NCI-H526 (cell line): ENCODE data around the gene ANTKMT.
A peak's percentile ranks its signal among the peaks of the same experiment; 100 is the strongest.
"Not testable (repeated sequence)": the region's sequence is repeated elsewhere in the genome, so short reads cannot be mapped to it uniquely, and the experiment has no call there.

ENCODE experiments used
- DNase-seq, 2 experiments: peaks; one replicate each; lab custom pipeline; 2025; lab: John Stamatoyannopoulos, UW

Gene ANTKMT

DNA sequence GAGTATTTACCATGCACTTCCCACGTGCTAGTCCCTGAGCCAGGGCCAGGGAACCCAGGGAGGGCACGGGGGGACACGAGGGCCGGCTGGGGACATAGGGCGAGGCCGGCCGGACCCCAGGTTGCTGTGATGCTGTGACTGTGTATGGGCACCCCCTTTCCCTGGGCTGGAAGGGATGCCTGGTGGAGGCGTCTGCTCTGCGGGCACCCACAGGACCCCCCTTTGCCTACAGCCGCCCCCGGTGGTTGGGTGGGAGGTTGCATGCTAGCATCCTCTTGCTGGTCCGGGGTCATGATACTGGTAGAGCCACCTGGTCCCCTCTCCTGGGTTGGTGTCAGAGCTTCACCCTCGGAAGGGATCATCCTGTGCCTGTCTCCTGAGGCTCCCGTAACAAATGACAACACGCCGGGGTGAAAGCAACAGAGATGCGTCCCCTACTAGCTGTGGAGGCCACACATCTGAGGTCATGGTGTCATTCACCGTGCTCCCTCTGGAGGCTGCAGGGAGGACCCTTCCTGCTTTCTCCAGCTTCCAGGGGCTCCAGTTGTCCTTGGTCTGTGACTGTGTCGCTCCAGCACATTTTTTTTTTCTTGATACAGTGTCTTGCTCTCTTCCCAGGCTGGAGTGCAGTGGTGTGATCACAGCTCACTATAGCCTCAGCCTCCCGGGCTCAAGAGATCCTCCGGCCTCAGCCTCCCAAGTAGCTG is 23.0 kb downstream of the ANTKMT start:
- no peak for DNase-seq

- peak in 1 of 2 experiments; percentile 63 for DNase-seq
These were observed 24.8 kb downstream of the ANTKMT start for GRCh38 chr16:745739-746138.

DNA sequence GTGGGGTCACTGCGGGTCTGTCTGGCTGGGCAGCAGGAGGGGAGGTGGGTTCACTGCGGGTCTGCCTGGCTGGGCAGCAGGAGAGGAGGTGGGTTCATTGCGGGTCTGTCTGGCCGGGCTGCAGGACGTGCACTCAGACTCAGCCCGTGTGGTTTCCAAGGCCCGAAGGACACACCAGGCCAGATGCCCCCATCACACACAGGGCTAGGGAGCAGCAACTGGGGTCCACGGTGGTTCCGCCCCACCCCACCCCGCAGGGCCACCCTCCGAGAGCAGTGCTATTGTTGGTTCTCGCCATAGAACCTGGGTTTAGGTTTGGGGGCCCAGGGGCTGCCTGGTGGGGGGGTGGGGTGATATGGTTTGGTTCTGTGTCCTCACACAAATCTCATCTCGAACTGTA is 25.7 kb downstream of the ANTKMT start:
- no peak for DNase-seq

DNA sequence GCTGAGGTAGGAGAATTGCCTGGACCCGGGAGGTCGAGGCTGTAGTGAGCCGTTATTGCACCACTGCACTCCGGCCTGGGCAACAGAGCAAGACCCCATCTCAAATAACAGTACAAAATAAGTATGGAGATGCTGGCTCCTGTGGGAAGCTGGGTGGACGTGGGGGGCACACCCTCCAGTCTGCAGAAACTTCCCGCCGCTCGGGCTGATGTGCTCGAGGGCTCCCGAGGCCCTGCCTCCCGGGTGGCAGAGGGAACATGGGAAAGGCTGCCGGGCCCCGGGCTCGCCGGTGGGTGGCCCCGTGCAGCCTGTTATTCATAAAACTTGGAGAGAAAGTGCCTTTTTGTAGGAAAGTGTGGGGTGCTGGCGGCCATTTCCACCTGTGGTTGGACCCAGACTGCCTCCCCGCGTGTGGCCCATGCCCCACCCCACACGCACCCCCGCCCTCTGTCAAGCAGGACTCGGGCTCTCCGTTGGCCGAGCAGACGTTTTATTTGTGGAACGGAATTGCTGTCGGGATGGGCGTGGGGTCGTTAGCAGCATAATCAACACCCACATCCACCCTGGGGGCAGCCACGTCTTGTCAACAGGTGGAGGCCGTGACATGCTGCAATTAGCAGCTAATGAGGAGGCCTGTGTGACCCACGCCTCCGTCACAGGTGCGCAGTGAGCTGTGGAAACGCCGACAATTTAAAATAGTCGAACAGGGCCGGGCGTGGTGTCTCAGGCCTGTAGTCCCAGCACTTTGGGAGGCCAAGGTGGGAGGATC is 27.2 kb downstream of the ANTKMT start:
- no peak for DNase-seq

DNA sequence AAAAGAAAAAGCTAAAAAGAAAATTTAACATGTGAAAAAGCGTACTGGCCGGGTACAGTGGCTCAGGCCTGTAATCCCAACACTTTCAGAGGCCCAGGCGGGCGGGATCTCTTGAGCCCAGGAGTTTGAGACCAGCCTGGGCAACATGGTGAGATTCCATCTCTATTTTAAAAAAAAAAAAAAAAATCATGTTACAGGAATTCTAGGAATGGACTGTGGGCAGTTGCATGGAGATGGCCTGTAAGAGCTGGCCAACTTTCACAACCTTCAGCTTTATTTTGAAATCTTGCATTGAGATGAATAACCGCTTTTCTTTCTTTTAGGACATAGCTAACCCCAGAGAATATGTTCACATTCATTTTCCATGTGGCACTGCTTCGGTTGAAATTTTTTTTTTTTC is 28.1 kb downstream of the ANTKMT start:
- DNase-seq, result no peak

DNA sequence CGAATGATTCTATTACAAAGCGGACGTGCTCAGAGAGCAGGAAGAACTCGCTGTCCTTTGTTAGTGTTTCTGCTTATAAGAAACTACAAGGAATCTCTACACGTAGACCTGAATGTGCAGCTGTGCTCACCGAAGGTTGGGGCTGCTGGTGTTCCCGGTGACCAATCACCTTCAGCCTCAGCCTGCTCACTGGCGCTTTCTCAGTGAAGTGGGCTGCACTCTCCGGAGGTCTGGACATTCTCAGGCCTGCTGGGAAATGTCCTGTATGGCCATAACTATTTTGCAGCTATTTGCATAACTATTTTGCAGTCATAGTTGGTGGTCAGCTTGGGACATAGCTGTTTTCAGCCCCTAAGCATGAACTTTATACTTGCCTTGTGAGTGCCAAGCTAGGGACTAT is 29.5 kb downstream of the ANTKMT start:
- DNase-seq, result no peak

DNA sequence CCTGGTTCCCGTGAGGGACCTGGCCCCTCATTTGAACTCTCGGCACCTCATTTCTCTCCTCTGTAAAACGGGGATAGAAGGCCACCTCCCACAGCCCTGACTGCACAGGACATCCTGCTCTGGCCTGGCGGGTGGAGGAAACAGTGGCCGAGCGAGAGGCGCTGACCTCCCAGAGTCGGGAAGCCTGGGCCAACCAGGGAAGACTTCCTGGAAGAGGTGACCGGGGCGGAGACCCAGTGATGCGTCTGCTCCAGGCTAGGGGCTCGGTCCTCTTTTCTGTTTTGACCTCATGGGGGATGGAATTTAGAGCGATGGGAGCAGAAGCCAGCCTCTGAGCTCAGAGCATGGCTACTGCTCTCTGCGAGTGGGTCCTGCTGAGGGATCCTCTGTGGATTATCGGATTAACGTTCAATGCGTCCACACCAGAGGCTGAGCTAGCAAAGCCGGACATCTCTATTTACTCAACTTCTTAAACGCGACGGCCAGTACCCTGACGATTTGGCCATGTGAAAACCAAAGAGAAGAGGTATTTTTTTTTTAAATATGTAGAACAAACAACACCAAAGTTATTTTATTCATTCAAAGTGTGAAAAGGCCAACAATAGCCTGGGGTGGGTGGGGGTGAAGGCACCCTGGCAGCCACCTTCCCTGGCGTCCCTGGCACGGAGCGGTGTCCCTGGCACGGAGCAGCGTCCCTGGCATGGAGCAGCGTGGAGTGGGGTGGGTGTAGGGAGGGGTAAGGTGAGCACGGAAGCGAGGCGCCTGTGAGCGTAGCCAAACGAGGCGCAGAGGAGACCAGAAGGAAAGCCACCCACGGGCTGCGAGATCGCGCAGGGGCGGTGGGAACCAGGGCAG is 30.4 kb downstream of the ANTKMT start:
- no peak for DNase-seq

GRCh38 chr16:752007-752312 is 31.0 kb downstream of the ANTKMT start:
- peak in 1 of 2 experiments; percentile 45 for DNase-seq

DNA sequence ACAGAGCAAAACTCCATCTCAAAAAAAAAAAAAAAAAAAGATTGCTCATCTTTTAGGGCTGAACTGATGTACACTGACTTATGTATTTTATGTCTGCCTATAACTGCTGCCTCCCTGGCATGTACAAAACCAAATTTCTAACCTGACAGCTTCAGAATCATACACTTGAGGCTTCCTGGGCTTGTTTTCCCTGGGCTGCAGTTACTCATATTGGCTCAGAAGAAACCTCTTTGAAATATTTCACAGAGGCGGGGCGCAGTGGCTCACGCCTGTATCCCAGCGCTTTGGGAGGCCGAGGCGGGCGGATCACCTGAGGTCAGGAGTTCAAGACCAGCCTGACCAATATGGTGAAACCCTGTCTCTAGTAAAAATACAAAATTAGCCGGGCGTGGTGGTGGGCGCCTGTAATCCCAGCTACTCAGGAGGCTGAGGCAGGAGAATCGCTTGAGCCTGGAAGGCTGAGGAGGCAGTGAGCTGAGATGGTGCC is 33.2 kb downstream of the ANTKMT start:
- not testable (repeated sequence) for DNase-seq

DNA sequence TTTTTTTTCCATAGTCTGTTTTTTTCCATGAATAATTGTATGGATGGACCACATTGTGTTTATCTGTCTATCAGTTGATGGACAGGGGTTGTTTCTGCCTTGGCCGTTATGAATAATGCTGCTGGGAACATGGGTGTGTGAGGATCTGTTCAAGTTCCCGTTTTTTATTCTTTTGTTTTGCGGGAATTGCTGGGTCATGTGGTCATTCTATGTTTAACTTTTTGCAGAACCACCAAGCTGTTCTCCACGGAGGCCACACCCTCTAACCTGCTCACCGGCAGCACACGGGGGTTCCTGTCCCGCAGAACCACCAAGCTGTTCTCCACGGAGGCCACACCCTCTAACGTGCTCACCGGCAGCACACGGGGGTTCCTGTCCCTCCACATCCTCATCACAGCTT is 33.7 kb downstream of the ANTKMT start:
- no peak for DNase-seq

GRCh38 chr16:756428-756827 is 35.5 kb downstream of the ANTKMT start:
- no peak for DNase-seq

DNA sequence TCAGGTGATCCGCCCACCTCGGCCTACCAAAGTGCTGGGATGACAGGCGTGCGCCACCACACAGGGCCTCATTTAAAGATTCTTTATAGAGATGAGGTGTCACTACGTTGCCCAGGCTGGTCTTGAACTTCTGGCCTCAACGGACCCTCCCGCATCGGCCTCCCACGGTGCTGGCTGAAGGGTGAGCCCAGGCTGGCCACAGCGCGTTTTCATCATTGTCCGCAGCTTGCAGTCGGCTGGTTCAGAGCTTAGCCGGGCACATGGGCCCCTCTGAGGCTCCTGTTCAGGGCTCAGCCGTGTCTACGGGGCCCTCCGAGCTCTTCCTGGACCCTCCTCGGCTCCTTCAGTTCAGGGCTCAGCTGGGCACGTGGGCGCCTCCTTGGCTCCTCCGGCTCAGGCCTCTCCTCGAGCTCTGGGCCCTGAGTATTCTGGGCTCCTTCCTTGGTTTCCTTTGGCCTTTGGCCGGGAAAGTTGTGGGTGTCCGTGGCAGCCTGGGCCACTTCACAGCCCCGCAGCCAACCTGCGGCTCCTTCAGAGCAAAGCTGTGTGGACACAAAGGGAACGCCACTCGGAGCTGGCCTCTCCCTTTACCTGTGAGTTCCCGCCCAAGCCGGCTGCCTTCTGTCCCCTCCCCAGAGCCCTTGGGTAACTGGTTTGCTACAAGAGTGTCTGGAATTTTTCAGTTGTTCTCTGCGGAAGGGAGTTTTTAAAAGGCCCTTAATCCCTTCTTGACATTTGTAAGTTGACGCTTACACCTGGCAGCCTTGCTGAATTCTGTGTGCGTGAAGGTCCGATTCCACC is 38.4 kb downstream of the ANTKMT start:
- DNase-seq, result no peak

- no peak for DNase-seq
These were observed 39.1 kb downstream of the ANTKMT start for GRCh38 chr16:760065-760464.

DNA sequence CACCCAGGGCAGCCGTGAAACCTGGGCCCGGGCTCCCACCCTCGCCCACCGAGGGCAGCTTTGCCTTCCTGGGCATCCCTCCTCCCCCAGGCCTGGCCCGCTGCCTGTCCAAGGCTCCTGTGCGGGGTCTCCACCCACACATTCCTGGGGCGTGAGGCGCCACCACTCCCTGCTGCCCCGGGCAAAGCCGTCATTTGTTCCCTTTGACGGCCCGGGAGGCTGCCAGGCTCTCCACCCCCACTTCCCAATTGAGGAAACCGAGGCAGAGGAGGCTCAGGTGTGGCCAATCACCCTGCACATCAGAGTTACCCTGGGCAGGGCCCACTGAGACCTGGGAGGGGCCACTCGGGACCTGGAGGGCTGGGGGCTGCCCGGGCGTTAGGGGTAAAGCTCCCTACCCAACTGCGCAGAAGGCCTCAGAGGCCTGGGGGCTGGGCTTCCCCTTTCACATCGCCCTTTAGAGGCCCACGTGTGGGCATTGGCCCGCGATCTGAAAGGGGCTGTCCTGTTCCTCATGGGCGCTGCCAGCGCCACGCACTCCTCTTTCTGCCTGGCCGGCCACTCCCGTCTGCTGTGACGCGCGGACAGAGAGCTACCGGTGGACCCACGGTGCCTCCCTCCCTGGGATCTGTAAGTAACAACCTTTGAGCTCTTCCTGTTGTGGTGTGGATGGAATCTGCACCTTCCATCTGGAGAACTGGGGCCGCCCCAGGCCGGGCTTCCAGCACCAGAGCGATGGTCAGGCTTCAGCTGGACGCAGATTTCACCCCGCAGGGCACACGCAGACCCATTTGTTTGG is 39.8 kb downstream of the ANTKMT start, which contains the start of gene MSLN:
MSLN (plus strand) TSS at position 190 of the 799 bp plus-strand sequence. CDS start 1,947 bp downstream, outside the sequence.
- no peak for DNase-seq

GRCh38 chr16:761625-762513 is 40.9 kb downstream of the ANTKMT start:
- DNase-seq, result no peak

DNA sequence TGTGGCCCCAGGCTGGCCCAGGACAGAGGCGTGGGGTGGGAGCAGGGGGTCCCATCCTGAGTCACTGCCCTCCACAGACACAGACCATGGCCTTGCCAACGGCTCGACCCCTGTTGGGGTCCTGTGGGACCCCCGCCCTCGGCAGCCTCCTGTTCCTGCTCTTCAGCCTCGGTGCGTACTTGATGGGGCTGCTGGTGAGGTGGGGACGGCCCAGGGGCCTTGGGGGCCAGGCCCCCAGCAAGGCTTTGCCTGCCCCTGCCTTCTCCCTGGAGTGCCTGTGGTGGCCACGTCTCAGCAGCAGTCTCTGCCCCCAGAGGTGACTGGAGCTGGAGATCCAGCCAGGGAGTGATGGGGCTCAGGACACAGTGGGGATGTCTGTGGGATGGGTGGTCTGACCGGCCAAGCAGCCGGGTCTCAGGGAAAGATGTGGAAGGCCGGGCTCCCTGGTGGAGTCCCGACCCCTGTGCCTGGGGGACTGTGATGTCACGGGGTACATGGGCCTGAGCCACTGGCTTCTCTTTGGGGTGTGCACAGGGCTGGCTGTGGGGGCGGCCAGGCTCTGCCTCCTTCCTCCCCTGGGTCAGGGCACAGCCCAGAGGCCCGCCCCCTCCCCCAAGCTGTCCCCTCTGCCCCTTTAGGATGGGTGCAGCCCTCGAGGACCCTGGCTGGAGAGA is 41.8 kb downstream of the ANTKMT start:
- DNase-seq, result no peak

DNA sequence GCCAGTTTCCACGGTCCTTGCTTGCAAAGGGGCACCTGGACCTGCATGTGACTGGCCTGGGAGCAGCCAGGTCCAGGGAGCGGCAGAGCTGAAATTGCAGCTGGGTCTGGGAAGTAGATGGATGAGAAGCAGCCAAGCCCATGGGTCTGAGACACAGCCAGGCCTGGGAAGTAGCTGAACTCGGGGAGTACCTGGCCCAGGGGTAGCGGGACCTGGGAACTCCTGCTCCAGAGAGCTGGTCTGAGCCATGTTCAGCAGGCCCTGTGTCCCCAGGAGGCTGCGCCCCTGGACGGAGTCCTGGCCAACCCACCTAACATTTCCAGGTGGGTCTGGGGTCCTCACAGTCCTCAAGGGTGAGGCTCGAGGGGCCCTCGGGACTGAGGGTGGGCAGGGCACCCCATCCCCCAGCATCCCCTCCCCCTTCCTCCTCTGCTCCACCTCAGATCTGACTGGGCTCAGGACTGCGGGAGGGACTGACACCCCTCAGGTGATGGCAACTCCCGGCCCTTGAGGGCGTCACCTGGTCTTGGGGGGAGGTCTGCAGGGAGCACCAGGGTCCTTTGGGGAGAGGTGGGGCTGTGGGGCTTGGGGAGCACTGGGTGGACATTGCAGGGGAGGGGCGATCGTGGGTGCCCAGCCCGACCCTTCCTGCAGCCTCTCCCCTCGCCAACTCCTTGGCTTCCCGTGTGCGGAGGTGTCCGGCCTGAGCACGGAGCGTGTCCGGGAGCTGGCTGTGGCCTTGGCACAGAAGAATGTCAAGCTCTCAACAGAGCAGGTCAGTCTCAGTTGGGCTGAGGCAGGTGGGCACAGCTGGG is 42.6 kb downstream of the ANTKMT start:
- no peak for DNase-seq

DNA sequence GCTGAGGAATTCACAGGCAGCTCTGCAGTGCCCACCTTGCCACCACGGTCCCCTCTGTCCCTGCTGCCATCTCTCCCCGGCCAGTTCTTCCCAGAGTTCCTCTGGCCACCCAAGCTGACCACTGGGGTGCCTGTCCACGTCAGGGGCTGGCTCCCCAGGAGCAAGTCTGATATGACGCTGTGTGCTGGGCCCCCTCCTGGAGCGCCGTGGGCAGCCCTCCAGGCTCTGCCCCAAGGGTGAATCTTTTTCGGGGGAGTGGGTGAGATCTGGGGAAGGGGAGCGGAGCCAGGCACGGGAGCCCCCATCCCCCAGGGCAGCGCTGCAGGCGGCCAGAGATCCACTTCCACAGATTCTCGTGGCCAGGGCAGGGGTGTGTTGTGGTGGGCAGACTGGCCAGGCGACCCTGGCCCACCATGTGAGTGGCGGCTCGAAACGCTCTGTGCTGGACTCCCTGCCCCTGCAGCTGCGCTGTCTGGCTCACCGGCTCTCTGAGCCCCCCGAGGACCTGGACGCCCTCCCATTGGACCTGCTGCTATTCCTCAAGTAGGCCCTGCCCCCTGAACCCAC is 43.3 kb downstream of the ANTKMT start:
- DNase-seq, result no peak
